K562 (cell line): ENCODE measurements around the gene EPOP. TPM values are rescaled to one million over a fixed set of nuclear protein-coding genes. Genes with fewer than 3 reads are reported as not detected.
A peak's percentile ranks its signal among the peaks of the same experiment; 100 is the strongest.

Experiments
- CHD1 ChIP-seq: fragments of 200-600 bp; sonication (generic); IDR thresholded peaks from one replicate; pipeline ENCODE4 v1.6.1; 2012; ENCODE audit warnings: mild to moderate bottlenecking, moderate library complexity, low read length, inconsistent platforms
- CTBP1 ChIP-seq: fragments of 450-650 bp; IDR thresholded peaks from 2 replicates; pipeline ENCODE4 v1.6.1; 2016; ENCODE audit warnings: borderline replicate concordance
- FOSL1 ChIP-seq: fragments of 200-800 bp; sonication (Bioruptor generic); conservative IDR thresholded peaks from 2 replicates; pipeline ENCODE4 v1.6.1; 2016; ENCODE audit warnings: missing genetic modification characterization, missing compliant biosample characterization
- HNRNPL ChIP-seq: fragments of 200-400 bp; formaldehyde crosslinking; IDR thresholded peaks from 2 replicates; pipeline ENCODE4 v1.6.1; 2017; ENCODE audit warnings: low read depth, mild to moderate bottlenecking, low read length
- JUN ChIP-seq, 2 experiments: sonication (generic) in 1 of 2; formaldehyde crosslinking in 1 of 2; IDR thresholded peaks; 2 replicates each; pipeline versions ENCODE4 v1.6.1 to v1.8.0; 2012 to 2022; ENCODE audit warnings: borderline replicate concordance in 2 of 2, mild to moderate bottlenecking in 2 of 2, improper control_type of control experiment in 1 of 2, low read depth in 1 of 2, low read length in 1 of 2, missing genetic modification reagents in 1 of 2
- LCOR ChIP-seq: sonication (generic); formaldehyde crosslinking; IDR thresholded peaks from 2 replicates; pipeline ENCODE4 v1.8.0; 2022; ENCODE audit warnings: mild to moderate bottlenecking, missing genetic modification reagents
- NFE2L1 ChIP-seq: fragments of 450-650 bp; IDR thresholded peaks from 2 replicates; pipeline ENCODE4 v1.6.1; 2016; ENCODE audit warnings: missing genetic modification characterization, low read depth, mild to moderate bottlenecking, missing compliant biosample characterization, moderate library complexity, borderline replicate concordance
- PHF21A ChIP-seq: fragments of 450-650 bp; IDR thresholded peaks from 2 replicates; pipeline ENCODE4 v1.6.1; 2017; ENCODE audit warnings: low read depth, borderline replicate concordance
- PHF8 ChIP-seq: fragments of 200-600 bp; sonication (generic); IDR thresholded peaks from 2 replicates; pipeline ENCODE4 v1.6.1; 2012; ENCODE audit warnings: mixed run types, mild to moderate bottlenecking, inconsistent platforms, low read length, moderate library complexity, borderline replicate concordance
- POLR2H ChIP-seq: IDR thresholded peaks from 2 replicates; pipeline ENCODE4 v1.6.1; 2016; ENCODE audit warnings: missing genetic modification characterization, low read depth, mild to moderate bottlenecking, control low read depth, missing compliant biosample characterization, moderate library complexity
- U2AF2 ChIP-seq: fragments of 200-400 bp; formaldehyde crosslinking; optimal IDR thresholded peaks from 2 replicates; pipeline ENCODE3; 2017; ENCODE audit warnings: low read depth, mild to moderate bottlenecking, low read length
- ZC3H11A ChIP-seq: IDR thresholded peaks from 2 replicates; pipeline ENCODE4 v1.6.1; 2012; ENCODE audit warnings: low read depth, low read length, improper control_type of control experiment
- ZNF224 ChIP-seq: sonication (generic); formaldehyde crosslinking; IDR thresholded peaks from 2 replicates; pipeline ENCODE4 v1.8.0; 2022; ENCODE audit warnings: mild to moderate bottlenecking, missing genetic modification reagents
- polyA plus RNA-seq, 8 experiments: library from polyadenylated mRNA; depleted of rRNA in 4 of 8; stranded (reverse) in 5 of 8; unstranded in 3 of 8; fragments of >200 nt; fragmentation: Nextera tagmentation in 2 of 8; fragmentation: Illumina TruSeq in 1 of 8; extraction: Ambion mirVana in 2 of 8; extraction: Trizol in 1 of 8; gene quantifications; 2 replicates each; pipeline versions ENCODE4 v1.2.1 to v1.2.3, GENCODE V29; 2011 to 2014; ENCODE audit warnings: inconsistent platforms in 1 of 8, missing spikeins in 1 of 8
- total RNA-seq, 7 experiments: library from RNA; depleted of rRNA in 6 of 7; stranded (reverse); fragments of >200 nt in 6 of 7; fragmentation: Illumina TruSeq in 2 of 7; extraction: Trizol in 2 of 7; gene quantifications; 2 replicates each; pipeline versions ENCODE4 v1.2.1 to v1.2.3, GENCODE V29; 2011 to 2021; ENCODE audit warnings: low replicate concordance in 1 of 7
- TF ChIP-seq, protein P1 (sequence below): IDR thresholded peaks from 3 replicates; pipeline ENCODE4 v1.6.1; 2011; ENCODE audit warnings: borderline replicate concordance, mild to moderate bottlenecking, moderate library complexity; ENCODE audit not compliant: insufficient read length; ENCODE audit errors: extremely low read depth
- TF ChIP-seq, protein P2 (sequence below): fragments of 250-450 bp; sonication (Bioruptor Pico); IDR thresholded peaks from 2 replicates; pipeline ENCODE4 v1.8.0; 2022; ENCODE audit warnings: moderate library complexity, mild to moderate bottlenecking, inconsistent platforms
- TF ChIP-seq, protein P3 (sequence below): fragments of 250-450 bp; sonication (Bioruptor Pico); IDR thresholded peaks from 2 replicates; pipeline ENCODE4 v1.8.0; 2021; ENCODE audit warnings: mild to moderate bottlenecking, moderate library complexity
- TF ChIP-seq, protein P4 (sequence below): sonication (generic); formaldehyde crosslinking; IDR thresholded peaks from 2 replicates; pipeline ENCODE4 v1.8.1; 2023; ENCODE audit warnings: mild to moderate bottlenecking, missing genetic modification reagents

Gene EPOP
- total and polyA plus RNA-seq, 9 of the 15 experiments (the other 6 are each of a cell fraction or from before 2014, with no cell fraction given) = 0.41 to 10.6 (median 4.6) TPM

DNA sequence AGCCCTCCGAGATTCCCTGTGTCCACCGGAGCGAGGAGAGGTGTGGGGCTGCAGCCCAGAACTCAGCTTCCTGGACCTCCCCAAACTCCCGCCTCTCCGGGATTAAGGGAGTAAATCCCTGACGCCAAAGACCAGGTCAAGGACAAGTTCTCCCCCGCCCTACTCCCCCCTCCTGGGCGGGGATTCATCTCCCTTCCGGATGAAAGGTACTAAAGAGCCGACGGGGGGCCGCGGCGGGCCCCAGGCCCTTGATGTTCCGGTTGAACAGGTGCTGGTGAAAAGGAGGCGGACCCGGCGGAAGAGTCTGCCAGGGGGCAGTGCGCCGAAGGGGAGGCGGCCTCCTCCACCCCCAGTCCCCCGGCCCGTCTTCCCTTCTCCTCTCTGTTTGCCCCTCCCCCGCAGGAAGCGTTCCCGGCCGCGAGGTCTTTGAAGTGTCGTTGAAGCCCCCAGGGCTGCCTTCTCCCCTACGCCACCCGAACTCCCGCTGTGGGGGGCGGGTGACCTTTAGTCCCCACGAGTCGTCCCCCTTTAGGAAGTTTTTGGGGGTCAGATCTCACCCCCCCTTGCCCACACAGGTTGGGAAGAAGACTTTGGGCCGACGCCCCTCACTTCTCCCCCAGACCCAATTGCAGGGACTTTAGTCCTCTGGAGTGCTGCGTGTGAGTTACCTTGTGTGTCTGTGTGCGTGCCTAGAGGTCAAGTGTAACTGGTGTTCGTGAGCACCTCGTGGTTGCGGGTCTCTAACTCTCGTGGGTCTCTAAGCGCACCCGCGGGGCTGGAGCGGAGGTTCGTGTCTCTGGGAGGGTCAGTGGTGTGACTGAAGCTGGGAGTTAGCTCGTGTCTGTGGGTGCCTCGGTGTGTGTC, 29.2 kb upstream of the EPOP start (continued):
- TF ChIP-seq, protein P1, sequence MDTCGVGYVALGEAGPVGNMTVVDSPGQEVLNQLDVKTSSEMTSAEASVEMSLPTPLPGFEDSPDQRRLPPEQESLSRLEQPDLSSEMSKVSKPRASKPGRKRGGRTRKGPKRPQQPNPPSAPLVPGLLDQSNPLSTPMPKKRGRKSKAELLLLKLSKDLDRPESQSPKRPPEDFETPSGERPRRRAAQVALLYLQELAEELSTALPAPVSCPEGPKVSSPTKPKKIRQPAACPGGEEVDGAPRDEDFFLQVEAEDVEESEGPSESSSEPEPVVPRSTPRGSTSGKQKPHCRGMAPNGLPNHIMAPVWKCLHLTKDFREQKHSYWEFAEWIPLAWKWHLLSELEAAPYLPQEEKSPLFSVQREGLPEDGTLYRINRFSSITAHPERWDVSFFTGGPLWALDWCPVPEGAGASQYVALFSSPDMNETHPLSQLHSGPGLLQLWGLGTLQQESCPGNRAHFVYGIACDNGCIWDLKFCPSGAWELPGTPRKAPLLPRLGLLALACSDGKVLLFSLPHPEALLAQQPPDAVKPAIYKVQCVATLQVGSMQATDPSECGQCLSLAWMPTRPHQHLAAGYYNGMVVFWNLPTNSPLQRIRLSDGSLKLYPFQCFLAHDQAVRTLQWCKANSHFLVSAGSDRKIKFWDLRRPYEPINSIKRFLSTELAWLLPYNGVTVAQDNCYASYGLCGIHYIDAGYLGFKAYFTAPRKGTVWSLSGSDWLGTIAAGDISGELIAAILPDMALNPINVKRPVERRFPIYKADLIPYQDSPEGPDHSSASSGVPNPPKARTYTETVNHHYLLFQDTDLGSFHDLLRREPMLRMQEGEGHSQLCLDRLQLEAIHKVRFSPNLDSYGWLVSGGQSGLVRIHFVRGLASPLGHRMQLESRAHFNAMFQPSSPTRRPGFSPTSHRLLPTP = peak; percentile 80
- TF ChIP-seq U2AF2 (no peak), PHF21A (peak; percentile 40; the same call in 1 of the 2 replicates), POLR2H (tag) (peak; percentile 70), ZC3H11A (no peak), CHD1 (no peak), LCOR (CRISPR knock-in tag) (no peak), PHF8 (peak; percentile 25; the same call in 1 of the 2 replicates), HNRNPL (0 out of 2 replicates have a peak, but pooled peaks have one; percentile 50), CTBP1 (peak; percentile 67), JUN (IDR thresholded peaks at IDR 0.05; ENCODE audit: borderline replicate concordance, low read depth, low read length) (no peak), JUN (CRISPR knock-in tag; IDR thresholded peaks at IDR 0.05; ENCODE audit: borderline replicate concordance) (no peak), NFE2L1 (tag) (no peak), ZNF224 (CRISPR knock-in tag) (no peak), FOSL1 (tag) (0 out of 2 replicates have a peak, but pooled peaks have one; percentile 24)
- TF ChIP-seq, protein P2, sequence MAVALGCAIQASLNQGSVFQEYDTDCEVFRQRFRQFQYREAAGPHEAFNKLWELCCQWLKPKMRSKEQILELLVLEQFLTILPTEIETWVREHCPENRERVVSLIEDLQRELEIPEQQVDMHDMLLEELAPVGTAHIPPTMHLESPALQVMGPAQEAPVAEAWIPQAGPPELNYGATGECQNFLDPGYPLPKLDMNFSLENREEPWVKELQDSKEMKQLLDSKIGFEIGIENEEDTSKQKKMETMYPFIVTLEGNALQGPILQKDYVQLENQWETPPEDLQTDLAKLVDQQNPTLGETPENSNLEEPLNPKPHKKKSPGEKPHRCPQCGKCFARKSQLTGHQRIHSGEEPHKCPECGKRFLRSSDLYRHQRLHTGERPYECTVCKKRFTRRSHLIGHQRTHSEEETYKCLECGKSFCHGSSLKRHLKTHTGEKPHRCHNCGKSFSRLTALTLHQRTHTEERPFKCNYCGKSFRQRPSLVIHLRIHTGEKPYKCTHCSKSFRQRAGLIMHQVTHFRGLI (CRISPR knock-in tag) = no peak
- TF ChIP-seq, protein P3, sequence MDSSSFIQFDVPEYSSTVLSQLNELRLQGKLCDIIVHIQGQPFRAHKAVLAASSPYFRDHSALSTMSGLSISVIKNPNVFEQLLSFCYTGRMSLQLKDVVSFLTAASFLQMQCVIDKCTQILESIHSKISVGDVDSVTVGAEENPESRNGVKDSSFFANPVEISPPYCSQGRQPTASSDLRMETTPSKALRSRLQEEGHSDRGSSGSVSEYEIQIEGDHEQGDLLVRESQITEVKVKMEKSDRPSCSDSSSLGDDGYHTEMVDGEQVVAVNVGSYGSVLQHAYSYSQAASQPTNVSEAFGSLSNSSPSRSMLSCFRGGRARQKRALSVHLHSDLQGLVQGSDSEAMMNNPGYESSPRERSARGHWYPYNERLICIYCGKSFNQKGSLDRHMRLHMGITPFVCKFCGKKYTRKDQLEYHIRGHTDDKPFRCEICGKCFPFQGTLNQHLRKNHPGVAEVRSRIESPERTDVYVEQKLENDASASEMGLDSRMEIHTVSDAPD (CRISPR knock-in tag) = no peak
- TF ChIP-seq, protein P4, sequence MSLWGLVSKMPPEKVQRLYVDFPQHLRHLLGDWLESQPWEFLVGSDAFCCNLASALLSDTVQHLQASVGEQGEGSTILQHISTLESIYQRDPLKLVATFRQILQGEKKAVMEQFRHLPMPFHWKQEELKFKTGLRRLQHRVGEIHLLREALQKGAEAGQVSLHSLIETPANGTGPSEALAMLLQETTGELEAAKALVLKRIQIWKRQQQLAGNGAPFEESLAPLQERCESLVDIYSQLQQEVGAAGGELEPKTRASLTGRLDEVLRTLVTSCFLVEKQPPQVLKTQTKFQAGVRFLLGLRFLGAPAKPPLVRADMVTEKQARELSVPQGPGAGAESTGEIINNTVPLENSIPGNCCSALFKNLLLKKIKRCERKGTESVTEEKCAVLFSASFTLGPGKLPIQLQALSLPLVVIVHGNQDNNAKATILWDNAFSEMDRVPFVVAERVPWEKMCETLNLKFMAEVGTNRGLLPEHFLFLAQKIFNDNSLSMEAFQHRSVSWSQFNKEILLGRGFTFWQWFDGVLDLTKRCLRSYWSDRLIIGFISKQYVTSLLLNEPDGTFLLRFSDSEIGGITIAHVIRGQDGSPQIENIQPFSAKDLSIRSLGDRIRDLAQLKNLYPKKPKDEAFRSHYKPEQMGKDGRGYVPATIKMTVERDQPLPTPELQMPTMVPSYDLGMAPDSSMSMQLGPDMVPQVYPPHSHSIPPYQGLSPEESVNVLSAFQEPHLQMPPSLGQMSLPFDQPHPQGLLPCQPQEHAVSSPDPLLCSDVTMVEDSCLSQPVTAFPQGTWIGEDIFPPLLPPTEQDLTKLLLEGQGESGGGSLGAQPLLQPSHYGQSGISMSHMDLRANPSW (CRISPR knock-in tag) = no peak
